Activated T-cell treated with anti-CD3 and anti-CD28 coated beads, Interleukin-2, amount 50 U/mL, for 48 hours (primary cell): ENCODE data around the gene CASKIN1.
"Not testable (repeated sequence)": the region's sequence is repeated elsewhere in the genome, so short reads cannot be mapped to it uniquely, and the experiment has no call there.

Source experiments
- DNase-seq, 2 experiments: peaks; one replicate each; pipeline ENCODE4 v3.0.0-alpha.2; 2020

CASKIN1 gene

GRCh38 chr16:2154533-2155090 is 41.8 kb downstream of the CASKIN1 start:
- DNase-seq = no peak

- peak; percentile 68 for DNase-seq
These were observed 43.5 kb downstream of the CASKIN1 start for GRCh38 chr16:2152695-2153506.

- DNase-seq = peak; percentile 72 to 73
These were observed 45.0 kb downstream of the CASKIN1 start for GRCh38 chr16:2151188-2152091.

- no peak for DNase-seq
These were observed 45.8 kb downstream of the CASKIN1 start for GRCh38 chr16:2150418-2151187.

- peak; percentile 69 to 70 for DNase-seq
These were observed 46.6 kb downstream of the CASKIN1 start for GRCh38 chr16:2149630-2150417.

GRCh38 chr16:2148714-2149629 is 47.4 kb downstream of the CASKIN1 start:
- DNase-seq = peak; percentile 50 to 64

- DNase-seq = peak; percentile 58 to 69
These were observed 48.3 kb downstream of the CASKIN1 start, which contains the start of gene RAB26 for GRCh38 chr16:2147981-2148671. RAB26 (plus strand) TSS chr16:2148625; CDS start chr16:2148784, 159 bp downstream.

- no peak for DNase-seq
These were observed 49.0 kb downstream of the CASKIN1 start for GRCh38 chr16:2147378-2147777.

GRCh38 chr16:2145843-2146242 is 50.6 kb downstream of the CASKIN1 start:
- DNase-seq = no peak

- no peak for DNase-seq
These were observed 52.4 kb downstream of the CASKIN1 start for GRCh38 chr16:2143878-2144485.

- DNase-seq = peak in 1 of 2 experiments; percentile 50
These were observed 53.2 kb downstream of the CASKIN1 start for GRCh38 chr16:2142942-2143877.

- DNase-seq = peak; percentile 99
These were observed 60.5 kb downstream of the CASKIN1 start, which contains the start of gene PKD1 for GRCh38 chr16:2135770-2136490. PKD1 (minus strand) TSS chr16:2135898; CDS start chr16:2135689, 209 bp downstream.

- peak; percentile 34 to 46 for DNase-seq
These were observed 61.3 kb downstream of the CASKIN1 start for GRCh38 chr16:2135071-2135470.

GRCh38 chr16:2133797-2134196 is 62.6 kb downstream of the CASKIN1 start:
- not testable (repeated sequence) for DNase-seq

GRCh38 chr16:2129890-2130447 is 66.4 kb downstream of the CASKIN1 start:
- not testable (repeated sequence) for DNase-seq

- not testable (repeated sequence) for DNase-seq
These were observed 67.2 kb downstream of the CASKIN1 start for GRCh38 chr16:2129251-2129650.
